ENCODE results near the gene MVB12B. TPM values are rescaled to one million over a fixed set of nuclear protein-coding genes. Genes with fewer than 3 reads are reported as not detected.

MVB12B gene
- total and polyA plus RNA-seq, 8 donors = 2.3 to 21.9 (median 6.4) TPM

DNA sequence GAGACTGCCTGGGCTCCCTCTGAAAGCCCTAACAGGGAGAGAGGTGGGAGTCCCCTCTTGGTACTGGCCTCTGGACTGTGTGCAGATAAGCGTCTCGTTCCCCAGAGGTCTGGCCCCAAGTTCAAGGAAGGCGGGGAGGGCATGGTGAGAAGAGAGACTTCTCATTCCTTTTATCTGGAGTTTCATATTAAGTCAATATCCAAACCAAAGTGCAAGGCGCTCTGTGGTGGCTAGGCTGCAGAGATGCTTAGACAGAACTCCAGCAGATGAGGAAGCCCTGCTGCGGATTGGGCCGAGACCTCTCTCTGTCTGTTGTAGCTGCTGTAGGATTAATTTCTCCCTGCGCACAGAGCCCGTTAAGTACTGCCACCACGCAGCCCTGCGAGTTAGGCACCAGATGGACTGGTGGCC lies 16.0 kb downstream of the MVB12B start:
- Histone ChIP-seq H3K9me3 (no peaks in the 10 kb centered on the region), H3K27ac (no peak overlapping the region), H3K4me1 (peaks cover 6 to 43% (median 27%) of the 10 kb centered on the region in 4 donors), H3K36me3 (peaks cover 29 to 53% (median 39%) of the 10 kb centered on the region in 4 donors), H3K27me3 (no peaks in the 10 kb centered on the region), H3K4me3 (no peak overlapping the region)
- TF ChIP-seq, protein P1, sequence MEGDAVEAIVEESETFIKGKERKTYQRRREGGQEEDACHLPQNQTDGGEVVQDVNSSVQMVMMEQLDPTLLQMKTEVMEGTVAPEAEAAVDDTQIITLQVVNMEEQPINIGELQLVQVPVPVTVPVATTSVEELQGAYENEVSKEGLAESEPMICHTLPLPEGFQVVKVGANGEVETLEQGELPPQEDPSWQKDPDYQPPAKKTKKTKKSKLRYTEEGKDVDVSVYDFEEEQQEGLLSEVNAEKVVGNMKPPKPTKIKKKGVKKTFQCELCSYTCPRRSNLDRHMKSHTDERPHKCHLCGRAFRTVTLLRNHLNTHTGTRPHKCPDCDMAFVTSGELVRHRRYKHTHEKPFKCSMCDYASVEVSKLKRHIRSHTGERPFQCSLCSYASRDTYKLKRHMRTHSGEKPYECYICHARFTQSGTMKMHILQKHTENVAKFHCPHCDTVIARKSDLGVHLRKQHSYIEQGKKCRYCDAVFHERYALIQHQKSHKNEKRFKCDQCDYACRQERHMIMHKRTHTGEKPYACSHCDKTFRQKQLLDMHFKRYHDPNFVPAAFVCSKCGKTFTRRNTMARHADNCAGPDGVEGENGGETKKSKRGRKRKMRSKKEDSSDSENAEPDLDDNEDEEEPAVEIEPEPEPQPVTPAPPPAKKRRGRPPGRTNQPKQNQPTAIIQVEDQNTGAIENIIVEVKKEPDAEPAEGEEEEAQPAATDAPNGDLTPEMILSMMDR (IDR thresholded peaks at IDR 0.05) = no peak
- TF ChIP-seq EP300 (IDR thresholded peaks at IDR 0.05) (no peak), POLR2AphosphoS5 (IDR thresholded peaks at IDR 0.05) (no peak), POLR2A (IDR thresholded peaks at IDR 0.05) (no peak)
- 57 to 86% (median 67%) methylated on average over 10 of the region's 10 CpGs for WGBS, 5 donors
- no peak for DNase-seq
- intact Hi-C loops (cut with DNase I; ENCODE audit: low total_unique reads) = no loop called here

DNA sequence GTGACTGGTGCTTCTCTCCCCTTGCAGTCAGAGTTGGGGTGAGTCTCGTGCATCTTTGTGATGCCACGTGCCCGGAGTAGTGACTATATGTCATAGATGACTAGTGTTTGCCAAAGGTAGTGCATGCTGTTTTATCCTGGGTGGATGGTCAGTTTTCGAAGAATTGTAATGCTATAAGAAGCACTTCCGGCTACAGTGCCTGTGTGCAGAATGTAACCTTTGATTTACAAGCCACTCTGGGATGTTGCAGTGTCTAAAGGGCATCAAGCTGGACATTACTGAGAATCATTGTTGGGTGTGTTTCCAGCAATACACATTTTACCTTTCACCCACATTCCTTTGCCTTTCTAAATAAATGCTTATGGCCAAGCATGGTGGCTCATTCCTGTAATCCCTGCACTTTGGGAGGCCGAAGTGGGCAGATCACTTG lies 16.7 kb downstream of the MVB12B start:
- 86 to 95% (median 94%) methylated on average over 6 of the region's 6 CpGs for WGBS, 5 donors
- Histone ChIP-seq H3K4me3 (no peak overlapping the region), H3K27me3 (no peaks in the 10 kb centered on the region), H3K9me3 (no peaks in the 10 kb centered on the region), H3K27ac (no peak overlapping the region), H3K36me3 (peaks cover 29 to 53% (median 39%) of the 10 kb centered on the region in 4 donors), H3K4me1 (peaks cover 11 to 43% (median 30%) of the 10 kb centered on the region in 4 donors)
- intact Hi-C loops (cut with DNase I; ENCODE audit: low total_unique reads) = no loop called here
- DNase-seq = no peak
- TF ChIP-seq POLR2A (IDR thresholded peaks at IDR 0.05) (no peak), POLR2AphosphoS5 (IDR thresholded peaks at IDR 0.05) (no peak), EP300 (IDR thresholded peaks at IDR 0.05) (no peak)
- TF ChIP-seq, protein P1 (IDR thresholded peaks at IDR 0.05) = no peak

DNA sequence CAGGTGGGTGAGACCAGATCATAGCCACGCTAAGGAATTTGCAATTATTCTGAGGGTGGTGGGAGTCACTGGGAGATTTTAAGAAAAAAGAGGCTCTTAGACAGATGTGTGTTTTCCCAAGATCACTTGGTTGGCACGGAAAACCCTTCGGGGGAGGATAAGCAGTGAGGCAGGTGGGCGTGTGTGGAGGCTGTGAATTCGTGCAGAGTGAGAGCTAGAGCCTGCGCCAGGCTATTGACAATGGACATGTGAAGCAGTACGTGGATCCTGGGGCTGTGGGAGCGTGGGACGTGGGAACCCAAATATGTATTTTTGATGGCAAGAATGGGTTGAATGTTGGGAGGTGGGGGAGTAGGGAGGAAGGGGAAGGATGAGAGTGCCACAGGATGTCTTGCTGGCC lies 19.4 kb downstream of the MVB12B start:
- H3K27ac ChIP-seq = no peak overlapping the region
- intact Hi-C loops (cut with DNase I; ENCODE audit: low total_unique reads) = no loop called here
- no peak for DNase-seq
- H3K9me3 ChIP-seq = peaks cover 0 to 6% (median 3%) of the 10 kb centered on the region in 4 donors
- H3K4me3 ChIP-seq = no peak overlapping the region
- H3K27me3 ChIP-seq = no peaks in the 10 kb centered on the region
- 88 to 97% (median 93%) methylated on average over 9 of the region's 9 CpGs for WGBS, 5 donors
- peaks cover 10 to 41% (median 26%) of the 10 kb centered on the region in 4 donors for H3K4me1 ChIP-seq
- H3K36me3 ChIP-seq = peaks cover 26 to 45% (median 36%) of the 10 kb centered on the region in 4 donors
- TF ChIP-seq POLR2A (IDR thresholded peaks at IDR 0.05) (no peak), POLR2AphosphoS5 (IDR thresholded peaks at IDR 0.05) (no peak), EP300 (IDR thresholded peaks at IDR 0.05) (no peak)
- TF ChIP-seq, protein P1 (IDR thresholded peaks at IDR 0.05) = no peak

DNA sequence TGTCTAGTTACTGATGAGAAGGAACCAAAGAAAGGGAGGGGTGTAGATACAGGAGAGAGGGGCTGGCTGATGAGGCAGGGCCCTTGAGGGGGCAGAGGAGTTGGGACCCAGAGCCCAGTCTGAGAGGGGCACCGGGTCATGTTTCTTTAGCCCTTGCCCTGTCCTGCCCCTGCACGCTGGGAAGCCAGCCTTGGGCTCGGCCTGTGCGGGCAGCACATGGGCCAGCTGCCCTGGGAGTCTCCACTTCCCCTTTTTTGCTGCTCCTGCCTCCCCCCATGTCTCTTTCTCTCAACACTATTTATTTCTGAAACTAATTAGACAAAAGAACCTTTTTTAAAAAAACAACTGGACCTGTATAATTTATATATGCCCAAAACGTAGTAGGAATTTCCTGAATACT lies 20.5 kb downstream of the MVB12B start:
- H3K4me3 ChIP-seq = no peak overlapping the region
- no peak for DNase-seq
- peaks cover 0 to 6% (median 3%) of the 10 kb centered on the region in 4 donors for H3K9me3 ChIP-seq
- peaks cover 16 to 35% (median 26%) of the 10 kb centered on the region in 4 donors for H3K36me3 ChIP-seq
- no peak for TF ChIP-seq POLR2A (IDR thresholded peaks at IDR 0.05)
- no peak for TF ChIP-seq POLR2AphosphoS5 (IDR thresholded peaks at IDR 0.05)
- TF ChIP-seq EP300 (IDR thresholded peaks at IDR 0.05) = no peak
- TF ChIP-seq, protein P1 (IDR thresholded peaks at IDR 0.05) = no peak
- peak overlapping the region in 3 of 5 donors; percentile 54 to 74 (median 65) for H3K27ac ChIP-seq
- H3K4me1 ChIP-seq = peaks cover 10 to 41% (median 26%) of the 10 kb centered on the region in 4 donors
- no peaks in the 10 kb centered on the region for H3K27me3 ChIP-seq
- intact Hi-C loops (cut with DNase I; ENCODE audit: low total_unique reads) = no loop called here
- WGBS, 5 donors = 81 to 94% (median 91%) methylated on average over 5 of the region's 5 CpGs
